Dendritic cell treated with granulocyte-macrophage colony-stimulating factor and Interleukin-4, amounts not matched to agents 40 ng/mL and 50 ng/mL, for 4 days (primary cell): ENCODE measurements around the gene CUL4A.
"Not testable (repeated sequence)": the region's sequence is repeated elsewhere in the genome, so short reads cannot be mapped to it uniquely, and the experiment has no call there.

Source experiments
- H3K27ac Mint-ChIP-seq: one replicate; pipeline ENCODE4 v1.8.0; 2022; ENCODE audit warnings: mild to moderate bottlenecking, mixed read lengths
- H3K27me3 Mint-ChIP-seq: one replicate; pipeline ENCODE4 v1.8.0; 2022; ENCODE audit warnings: mild to moderate bottlenecking, mixed read lengths
- H3K36me3 Mint-ChIP-seq: one replicate; pipeline ENCODE4 v1.8.0; 2022; ENCODE audit warnings: low read depth, mixed read lengths
- H3K4me1 Mint-ChIP-seq: one replicate; pipeline ENCODE4 v1.8.0; 2022; ENCODE audit warnings: low read depth, mixed read lengths
- H3K4me3 Mint-ChIP-seq: one replicate; pipeline ENCODE4 v1.8.0; 2022; ENCODE audit warnings: mild to moderate bottlenecking, moderate library complexity, mixed read lengths
- H3K9me3 Mint-ChIP-seq: one replicate; pipeline ENCODE4 v1.8.0; 2022; ENCODE audit warnings: mixed read lengths
- intact Hi-C: fragments of 100-400 bp; cut with micrococcal nuclease; formaldehyde crosslinking; loops from one replicate; pipeline ENCODE4 v1.15.0; 2022

CUL4A gene

GRCh38 chr13:113307491-113307890, 98.1 kb downstream of the CUL4A start:
- Mint-ChIP-seq H3K4me1 (peaks cover 11% of the 10 kb centered on the region), H3K27ac (no peak overlapping the region), H3K36me3 (peaks cover 58% of the 10 kb centered on the region), H3K9me3 (no peaks in the 10 kb centered on the region), H3K4me3 (no peak overlapping the region), H3K27me3 (no peaks in the 10 kb centered on the region)
- intact Hi-C loops: no loop called here

GRCh38 chr13:113309473-113309872, 100.1 kb downstream of the CUL4A start:
- Mint-ChIP-seq H3K27ac (no peak overlapping the region), H3K36me3 (peaks cover 69% of the 10 kb centered on the region), H3K4me1 (peaks cover 17% of the 10 kb centered on the region), H3K27me3 (no peaks in the 10 kb centered on the region), H3K9me3 (peaks cover 16% of the 10 kb centered on the region), H3K4me3 (no peak overlapping the region)
- intact Hi-C loops: no loop called here

GRCh38 chr13:113314112-113314511, 104.7 kb downstream of the CUL4A start:
- H3K4me3 Mint-ChIP-seq, H3K27me3 Mint-ChIP-seq, H3K27ac Mint-ChIP-seq, intact Hi-C loops: not testable (repeated sequence)
- peaks cover 18% of the 10 kb centered on the region for H3K4me1 Mint-ChIP-seq
- peaks cover 16% of the 10 kb centered on the region for H3K9me3 Mint-ChIP-seq
- H3K36me3 Mint-ChIP-seq: peaks cover 94% of the 10 kb centered on the region

GRCh38 chr13:113314895-113315470, 105.6 kb downstream of the CUL4A start:
- intact Hi-C loops, H3K27me3 Mint-ChIP-seq, H3K4me3 Mint-ChIP-seq, H3K27ac Mint-ChIP-seq: not testable (repeated sequence)
- peaks cover 18% of the 10 kb centered on the region for H3K4me1 Mint-ChIP-seq
- peaks cover 94% of the 10 kb centered on the region for H3K36me3 Mint-ChIP-seq
- H3K9me3 Mint-ChIP-seq: peaks cover 16% of the 10 kb centered on the region

- intact Hi-C loops: no loop called here
- Mint-ChIP-seq H3K4me3 (no peak overlapping the region), H3K27ac (no peak overlapping the region), H3K27me3 (no peaks in the 10 kb centered on the region), H3K4me1 (peaks cover 18% of the 10 kb centered on the region), H3K9me3 (peaks cover 16% of the 10 kb centered on the region), H3K36me3 (peaks cover 95% of the 10 kb centered on the region)
Observed at GRCh38 chr13:113315992-113316391, 106.6 kb downstream of the CUL4A start.
